Erythroblast (primary cell): Measurements from ENCODE around the gene SLC9A3.

Source experiments
- DNase-seq, 2 experiments: peaks; one replicate each; lab custom pipeline; 2025; lab: John Stamatoyannopoulos, UW
- GATA1 ChIP-seq: IDR thresholded peaks from 2 replicates; pipeline ENCODE4 v1.6.1; 2011; ENCODE audit warnings: low read depth, mild to moderate bottlenecking, control low read depth, low read length, moderate library complexity
- POLR2A ChIP-seq: IDR thresholded peaks from 2 replicates; pipeline ENCODE4 v1.6.1; 2011; ENCODE audit warnings: mild to moderate bottlenecking, low read length

Gene SLC9A3

GRCh38 chr5:483434-484140, 40.7 kb downstream of the SLC9A3 start:
- no peak for DNase-seq

GRCh38 chr5:483011-483410, 41.2 kb downstream of the SLC9A3 start:
- no peak for DNase-seq
- no peak for TF ChIP-seq POLR2A
- no peak for TF ChIP-seq GATA1

More at GRCh38 chr5:483434-484140, 40.7 kb downstream of the SLC9A3 start:
- no peak for TF ChIP-seq GATA1
- no peak for TF ChIP-seq POLR2A

- DNase-seq = no peak
- TF ChIP-seq POLR2A = no peak
- TF ChIP-seq GATA1 = no peak
These were observed 41.7 kb downstream of the SLC9A3 start for GRCh38 chr5:482506-482905.

- no peak for DNase-seq
- TF ChIP-seq GATA1 (no peak), POLR2A (no peak)
These were observed 42.2 kb downstream of the SLC9A3 start for GRCh38 chr5:482021-482420.

- TF ChIP-seq POLR2A (no peak), GATA1 (no peak)
These were observed 42.9 kb downstream of the SLC9A3 start for GRCh38 chr5:481347-481746.

GRCh38 chr5:479566-480319, 44.5 kb downstream of the SLC9A3 start:
- no peak for DNase-seq

More at GRCh38 chr5:481347-481746, 42.9 kb downstream of the SLC9A3 start:
- no peak for DNase-seq

GRCh38 chr5:478982-479535, 45.2 kb downstream of the SLC9A3 start:
- DNase-seq = no peak
- no peak for TF ChIP-seq GATA1
- no peak for TF ChIP-seq POLR2A

More at GRCh38 chr5:479566-480319, 44.5 kb downstream of the SLC9A3 start:
- TF ChIP-seq GATA1 (no peak), POLR2A (no peak)

GRCh38 chr5:478369-478981, 45.8 kb downstream of the SLC9A3 start:
- DNase-seq = no peak
- TF ChIP-seq POLR2A (no peak), GATA1 (no peak)

- no peak for TF ChIP-seq GATA1
- TF ChIP-seq POLR2A = no peak
- no peak for DNase-seq
These were observed 46.4 kb downstream of the SLC9A3 start for GRCh38 chr5:477871-478270.

- no peak for DNase-seq
- TF ChIP-seq GATA1 (no peak), POLR2A (no peak)
These were observed 47.0 kb downstream of the SLC9A3 start for GRCh38 chr5:477247-477646.

- no peak for TF ChIP-seq POLR2A
- no peak for TF ChIP-seq GATA1
- no peak for DNase-seq
These were observed 47.5 kb downstream of the SLC9A3 start for GRCh38 chr5:476814-477175.

- no peak for TF ChIP-seq POLR2A
- no peak for TF ChIP-seq GATA1
- no peak for DNase-seq
These were observed 48.0 kb downstream of the SLC9A3 start for GRCh38 chr5:476102-476813.

GRCh38 chr5:475704-476101, 48.5 kb downstream of the SLC9A3 start:
- no peak for DNase-seq
- no peak for TF ChIP-seq POLR2A
- TF ChIP-seq GATA1 = no peak
